OCI-LY7 (cell line): ENCODE data around the gene NCAM1.

ENCODE experiments used
- EZH2phosphoT487 ChIP-seq: fragments of 200-600 bp; sonication (generic); IDR thresholded peaks from 2 replicates; pipeline ENCODE4 v1.6.1; 2018; ENCODE audit warnings: low read depth, borderline replicate concordance, mild to moderate bottlenecking, mixed run types, antibody characterized with exemption, low read length, moderate library complexity, mixed read lengths
- TF ChIP-seq, protein P1 (sequence below): fragments of 200-600 bp; sonication (generic); conservative IDR thresholded peaks from 2 replicates; pipeline ENCODE4 v1.5.1; 2014; ENCODE audit warnings: mild to moderate bottlenecking, antibody characterized with exemption, low read length, moderate library complexity, mixed read lengths

DNA sequence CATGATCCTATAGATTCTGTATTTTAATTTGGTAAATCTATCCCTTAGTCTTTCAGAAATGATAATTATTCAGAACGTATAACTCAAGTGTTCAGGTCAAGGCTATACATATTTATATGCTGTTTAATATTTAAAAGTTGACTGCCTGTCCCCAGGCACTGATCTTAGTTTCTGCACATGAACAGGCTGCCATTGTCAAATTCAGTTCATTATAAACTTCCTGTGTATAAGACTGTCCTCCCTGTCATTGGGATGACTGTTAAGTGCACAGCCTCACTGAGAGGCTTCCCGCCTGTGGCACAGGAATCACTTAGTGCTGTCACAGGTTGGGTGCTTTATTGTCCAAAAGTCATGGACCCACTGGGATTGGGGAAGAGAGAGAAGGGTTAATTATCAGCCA lies 261.0 kb downstream of the NCAM1 start:
- TF ChIP-seq, protein P1, sequence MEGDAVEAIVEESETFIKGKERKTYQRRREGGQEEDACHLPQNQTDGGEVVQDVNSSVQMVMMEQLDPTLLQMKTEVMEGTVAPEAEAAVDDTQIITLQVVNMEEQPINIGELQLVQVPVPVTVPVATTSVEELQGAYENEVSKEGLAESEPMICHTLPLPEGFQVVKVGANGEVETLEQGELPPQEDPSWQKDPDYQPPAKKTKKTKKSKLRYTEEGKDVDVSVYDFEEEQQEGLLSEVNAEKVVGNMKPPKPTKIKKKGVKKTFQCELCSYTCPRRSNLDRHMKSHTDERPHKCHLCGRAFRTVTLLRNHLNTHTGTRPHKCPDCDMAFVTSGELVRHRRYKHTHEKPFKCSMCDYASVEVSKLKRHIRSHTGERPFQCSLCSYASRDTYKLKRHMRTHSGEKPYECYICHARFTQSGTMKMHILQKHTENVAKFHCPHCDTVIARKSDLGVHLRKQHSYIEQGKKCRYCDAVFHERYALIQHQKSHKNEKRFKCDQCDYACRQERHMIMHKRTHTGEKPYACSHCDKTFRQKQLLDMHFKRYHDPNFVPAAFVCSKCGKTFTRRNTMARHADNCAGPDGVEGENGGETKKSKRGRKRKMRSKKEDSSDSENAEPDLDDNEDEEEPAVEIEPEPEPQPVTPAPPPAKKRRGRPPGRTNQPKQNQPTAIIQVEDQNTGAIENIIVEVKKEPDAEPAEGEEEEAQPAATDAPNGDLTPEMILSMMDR: no peak
- no peak for TF ChIP-seq EZH2phosphoT487
